GM12878 (cell line): ENCODE results near the gene PPM1G. TPM values are rescaled to one million over a fixed set of nuclear protein-coding genes. Genes with fewer than 3 reads are reported as not detected.

ENCODE experiments used
- ATF7 ChIP-seq: fragments of 450-650 bp; IDR thresholded peaks from 2 replicates; pipeline ENCODE4 v1.6.1; 2016; ENCODE audit warnings: low read depth, mild to moderate bottlenecking
- CBX5 ChIP-seq: sonication (generic); IDR thresholded peaks from 2 replicates; pipeline ENCODE4 v1.6.1; 2016; ENCODE audit warnings: low read depth, moderate library complexity, mild to moderate bottlenecking, inconsistent platforms
- CREB1 ChIP-seq: IDR thresholded peaks from 2 replicates; pipeline ENCODE4 v1.6.1; 2012; ENCODE audit warnings: low read depth, mild to moderate bottlenecking, inconsistent platforms
- CTCF ChIP-seq, 3 experiments: IDR thresholded peaks in 2 of 3; conservative IDR thresholded peaks in 1 of 3; 2 replicates each; pipeline ENCODE4 v1.5.1; 2011; ENCODE audit warnings: low read depth in 3 of 3, low read length in 3 of 3, mild to moderate bottlenecking in 3 of 3, control low read depth in 2 of 3, moderate library complexity in 2 of 3, inconsistent platforms in 1 of 3, mixed read lengths in 1 of 3; ENCODE audit not compliant: control insufficient read depth in 2 of 3, insufficient read depth in 1 of 3; ENCODE audit errors: extremely low read depth in 1 of 3
- DPF2 ChIP-seq: fragments of 450-650 bp; IDR thresholded peaks from 2 replicates; pipeline ENCODE4 v1.6.1; 2017; ENCODE audit warnings: mild to moderate bottlenecking
- EGR1 ChIP-seq, 2 experiments: IDR thresholded peaks; 1 replicate in 1 of 2; 2 replicates in 1 of 2; pipeline ENCODE4 v1.6.1; 2011 to 2012; ENCODE audit warnings: low read depth in 2 of 2, low read length in 2 of 2, borderline replicate concordance in 1 of 2, mild to moderate bottlenecking in 1 of 2, moderate library complexity in 1 of 2
- ETV6 ChIP-seq, 2 experiments: fragments of 450-650 bp in 1 of 2; IDR thresholded peaks in 1 of 2; conservative IDR thresholded peaks in 1 of 2; 2 replicates each; pipeline ENCODE4 v1.6.1; 2014; ENCODE audit warnings: antibody characterized with exemption in 1 of 2, borderline replicate concordance in 1 of 2, low read depth in 1 of 2, mild to moderate bottlenecking in 1 of 2, moderate library complexity in 1 of 2
- MEF2A ChIP-seq: IDR thresholded peaks from 2 replicates; pipeline ENCODE4 v1.6.1; 2011; ENCODE audit warnings: low read depth, mild to moderate bottlenecking, low read length, moderate library complexity; ENCODE audit not compliant: insufficient read depth
- PML ChIP-seq: IDR thresholded peaks from 2 replicates; pipeline ENCODE4 v1.6.1; 2012; ENCODE audit warnings: low read length, inconsistent platforms
- SIN3A ChIP-seq: IDR thresholded peaks from 2 replicates; pipeline ENCODE4 v1.6.1; 2012; ENCODE audit warnings: low read depth, low read length, improper control_type of control experiment
- SMAD5 ChIP-seq: IDR thresholded peaks from 2 replicates; pipeline ENCODE4 v1.6.1; 2016; ENCODE audit warnings: antibody characterized with exemption, low read depth
- SRF ChIP-seq, 2 experiments: IDR thresholded peaks; 2 replicates each; pipeline ENCODE4 v1.6.1; 2011; ENCODE audit warnings: low read depth in 2 of 2, low read length in 2 of 2, mild to moderate bottlenecking in 1 of 2, moderate library complexity in 1 of 2
- TBL1XR1 ChIP-seq: IDR thresholded peaks from 2 replicates; pipeline ENCODE4 v1.6.1; 2012; ENCODE audit warnings: low read depth, low read length, improper control_type of control experiment
- YBX1 ChIP-seq: fragments of 450-650 bp; IDR thresholded peaks from 2 replicates; pipeline ENCODE4 v1.6.1; 2016; ENCODE audit warnings: antibody characterized with exemption
- ZBED1 ChIP-seq: IDR thresholded peaks from 2 replicates; pipeline ENCODE4 v1.6.1; 2016; ENCODE audit warnings: borderline replicate concordance
- ZNF592 ChIP-seq: fragments of 450-650 bp; IDR thresholded peaks from 2 replicates; pipeline ENCODE4 v1.6.1; 2017; ENCODE audit warnings: mild to moderate bottlenecking, moderate library complexity
- polyA plus RNA-seq, 11 experiments: library from polyadenylated mRNA; depleted of rRNA in 4 of 11; unstranded in 6 of 11; stranded (reverse) in 5 of 11; fragments of >200 nt; fragmentation: Nextera tagmentation in 4 of 11; fragmentation: Illumina TruSeq in 1 of 11; extraction: Ambion mirVana in 4 of 11; extraction: Trizol in 1 of 11; gene quantifications; 1 replicate in 1 of 11; 2 replicates in 10 of 11; pipeline versions ENCODE4 v1.2.1 to v1.2.3, GENCODE V29; 2011 to 2016; ENCODE audit warnings: inconsistent platforms in 2 of 11, missing spikeins in 2 of 11, low read depth in 1 of 11
- total RNA-seq, 4 experiments: library from RNA; depleted of rRNA in 3 of 4; stranded (reverse); fragments of >200 nt in 3 of 4; fragmentation: Illumina TruSeq in 1 of 4; extraction: Trizol in 1 of 4; gene quantifications; 2 replicates each; pipeline versions ENCODE4 v1.2.1 to v1.2.3, GENCODE V29; 2013 to 2021
- TF ChIP-seq, protein P1 (sequence below): fragments of 450-650 bp; IDR thresholded peaks from 2 replicates; pipeline ENCODE4 v1.6.1; 2016; ENCODE audit warnings: mild to moderate bottlenecking, moderate library complexity, borderline replicate concordance

Gene PPM1G
- total and polyA plus RNA-seq, 10 of the 15 experiments (the other 5 are each of a cell fraction or from before 2014, with no cell fraction given) = 68.8 to 171 (median 121) TPM

- TF ChIP-seq CBX5 (no peak), DPF2 (peak; percentile 86), CREB1 (peak; percentile 50; the same call in 1 of the 2 replicates), YBX1 (no peak), ZBED1 (no peak), CTCF (IDR thresholded peaks at IDR 0.05 in 2 of 3, conservative IDR thresholded peaks at IDR 0.05 in 1 of 3; ENCODE audit: control insufficient read depth in 2 of 3, extremely low read depth in 1 of 3, insufficient read depth in 1 of 3, low read depth in 3 of 3, low read length in 3 of 3) (no peak), TBL1XR1 (no peak), EGR1 (IDR thresholded peaks at IDR 0.05; ENCODE audit: borderline replicate concordance in 1 of 2, low read depth in 2 of 2, low read length in 2 of 2) (peak in 1 of 2 experiments; percentile 8; a peak in 1 of 3 replicates), ETV6 (conservative IDR thresholded peaks at IDR 0.05 in 1 of 2, IDR thresholded peaks at IDR 0.05 in 1 of 2; ENCODE audit: borderline replicate concordance in 1 of 2, low read depth in 1 of 2) (peak in 1 of 2 experiments; percentile 50; a peak in 2 of 4 replicates), ZNF592 (no peak), MEF2A (no peak), PML (peak; percentile 92), SIN3A (peak; percentile 82; the same call in 1 of the 2 replicates), SRF (IDR thresholded peaks at IDR 0.05; ENCODE audit: low read depth in 2 of 2, low read length in 2 of 2) (no peak), SMAD5 (peak; percentile 88), ATF7 (no peak)
- TF ChIP-seq, protein P1, sequence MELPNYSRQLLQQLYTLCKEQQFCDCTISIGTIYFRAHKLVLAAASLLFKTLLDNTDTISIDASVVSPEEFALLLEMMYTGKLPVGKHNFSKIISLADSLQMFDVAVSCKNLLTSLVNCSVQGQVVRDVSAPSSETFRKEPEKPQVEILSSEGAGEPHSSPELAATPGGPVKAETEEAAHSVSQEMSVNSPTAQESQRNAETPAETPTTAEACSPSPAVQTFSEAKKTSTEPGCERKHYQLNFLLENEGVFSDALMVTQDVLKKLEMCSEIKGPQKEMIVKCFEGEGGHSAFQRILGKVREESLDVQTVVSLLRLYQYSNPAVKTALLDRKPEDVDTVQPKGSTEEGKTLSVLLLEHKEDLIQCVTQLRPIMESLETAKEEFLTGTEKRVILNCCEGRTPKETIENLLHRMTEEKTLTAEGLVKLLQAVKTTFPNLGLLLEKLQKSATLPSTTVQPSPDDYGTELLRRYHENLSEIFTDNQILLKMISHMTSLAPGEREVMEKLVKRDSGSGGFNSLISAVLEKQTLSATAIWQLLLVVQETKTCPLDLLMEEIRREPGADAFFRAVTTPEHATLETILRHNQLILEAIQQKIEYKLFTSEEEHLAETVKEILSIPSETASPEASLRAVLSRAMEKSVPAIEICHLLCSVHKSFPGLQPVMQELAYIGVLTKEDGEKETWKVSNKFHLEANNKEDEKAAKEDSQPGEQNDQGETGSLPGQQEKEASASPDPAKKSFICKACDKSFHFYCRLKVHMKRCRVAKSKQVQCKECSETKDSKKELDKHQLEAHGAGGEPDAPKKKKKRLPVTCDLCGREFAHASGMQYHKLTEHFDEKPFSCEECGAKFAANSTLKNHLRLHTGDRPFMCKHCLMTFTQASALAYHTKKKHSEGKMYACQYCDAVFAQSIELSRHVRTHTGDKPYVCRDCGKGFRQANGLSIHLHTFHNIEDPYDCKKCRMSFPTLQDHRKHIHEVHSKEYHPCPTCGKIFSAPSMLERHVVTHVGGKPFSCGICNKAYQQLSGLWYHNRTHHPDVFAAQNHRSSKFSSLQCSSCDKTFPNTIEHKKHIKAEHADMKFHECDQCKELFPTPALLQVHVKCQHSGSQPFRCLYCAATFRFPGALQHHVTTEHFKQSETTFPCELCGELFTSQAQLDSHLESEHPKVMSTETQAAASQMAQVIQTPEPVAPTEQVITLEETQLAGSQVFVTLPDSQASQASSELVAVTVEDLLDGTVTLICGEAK = peak; percentile 68; the same call in 1 of the 2 replicates
Observed at GRCh38 chr2:27409321-27410073, at the start of gene PPM1G (continued).
